Hepatocyte (in vitro differentiated cells): ENCODE data around the gene NR6A1. TPM values are rescaled to one million over a fixed set of nuclear protein-coding genes. Genes with fewer than 3 reads are reported as not detected.

Experiments used
- DNase-seq: peaks from one replicate; pipeline ENCODE4 v3.0.0-alpha.2; 2016; ENCODE audit warnings: low spot score
- H2AFZ ChIP-seq: fragments of 200-600 bp; sonication (generic); 2 replicates; pipeline ENCODE4 v1.6.0; 2016; ENCODE audit warnings: antibody characterized with exemption, mild to moderate bottlenecking
- H3K27ac ChIP-seq: fragments of 200-600 bp; sonication (generic); 2 replicates; pipeline ENCODE4 v1.5.1; 2016; ENCODE audit warnings: mild to moderate bottlenecking
- H3K27me3 ChIP-seq: fragments of 200-600 bp; sonication (generic); 2 replicates; pipeline ENCODE4 v1.6.1; 2016
- H3K36me3 ChIP-seq: fragments of 200-600 bp; sonication (generic); replicated peaks from 2 replicates; pipeline ENCODE4 v1.5.1; 2016; ENCODE audit warnings: low read depth; ENCODE audit not compliant: insufficient read depth
- H3K4me1 ChIP-seq: fragments of 200-600 bp; sonication (generic); 2 replicates; pipeline ENCODE4 v1.5.1; 2016; ENCODE audit warnings: mild to moderate bottlenecking, moderate library complexity; ENCODE audit not compliant: insufficient read depth
- H3K4me2 ChIP-seq: fragments of 200-600 bp; sonication (generic); 2 replicates; pipeline ENCODE4 v1.6.0; 2016
- H3K4me3 ChIP-seq: fragments of 200-600 bp; sonication (generic); 2 replicates; pipeline ENCODE4 v1.5.1; 2016; ENCODE audit warnings: mild to moderate bottlenecking
- H3K79me2 ChIP-seq: fragments of 200-600 bp; sonication (generic); 2 replicates; pipeline ENCODE4 v1.6.0; 2017; ENCODE audit warnings: mild to moderate bottlenecking
- H3K9me2 ChIP-seq: fragments of 200-600 bp; sonication (generic); replicated peaks from 2 replicates; pipeline ENCODE4 v1.6.0; 2017; ENCODE audit warnings: mild to moderate bottlenecking; ENCODE audit not compliant: insufficient read depth
- H3K9me3 ChIP-seq: fragments of 200-600 bp; sonication (generic); 2 replicates; pipeline ENCODE4 v1.5.1; 2016; ENCODE audit warnings: low read depth, mild to moderate bottlenecking
- H4K20me1 ChIP-seq: fragments of 200-600 bp; sonication (generic); 2 replicates; pipeline ENCODE4 v1.6.0; 2016; ENCODE audit warnings: mild to moderate bottlenecking; ENCODE audit not compliant: insufficient read depth, poor library complexity, severe bottlenecking
- EZH2 ChIP-seq: fragments of 200-600 bp; sonication (generic); IDR thresholded peaks from 2 replicates; pipeline ENCODE4 v1.6.1; 2016; ENCODE audit warnings: antibody characterized with exemption, mild to moderate bottlenecking, borderline replicate concordance
- EZH2phosphoT487 ChIP-seq: fragments of 200-600 bp; sonication (generic); IDR thresholded peaks from one replicate; pipeline ENCODE4 v1.6.1; 2018; ENCODE audit warnings: antibody characterized with exemption, mild to moderate bottlenecking, low read depth, moderate library complexity; ENCODE audit not compliant: unreplicated experiment, severe bottlenecking
- WGBS: methylation state at CpG from one replicate; pipeline ENCODE4 v1.1.6; 2016; ENCODE audit warnings: low lambda C conversion rate; ENCODE audit errors: missing lambda C conversion rate; 5-methylcytosine and 5-hydroxymethylcytosine counted together
- polyA plus RNA-seq: library from polyadenylated mRNA; unstranded; fragments of >200 nt; fragmentation: Nextera tagmentation; extraction: Ambion mirVana; gene quantifications from 2 replicates; pipeline ENCODE4 v1.2.1, GENCODE V29; 2016
- total RNA-seq: library from RNA; depleted of rRNA; stranded (reverse); fragments of >200 nt; gene quantifications from 2 replicates; pipeline ENCODE4 v1.2.3, GENCODE V29; 2014
- TF ChIP-seq, protein P1 (sequence below): fragments of 200-600 bp; sonication (generic); IDR thresholded peaks from 2 replicates; pipeline ENCODE4 v1.5.1; 2016; ENCODE audit warnings: antibody characterized with exemption, mild to moderate bottlenecking; ENCODE audit not compliant: poor library complexity

The NR6A1 gene
- total and polyA plus RNA-seq, 2 experiments from 2014 or later, result 1.2 to 4.0 TPM

DNA sequence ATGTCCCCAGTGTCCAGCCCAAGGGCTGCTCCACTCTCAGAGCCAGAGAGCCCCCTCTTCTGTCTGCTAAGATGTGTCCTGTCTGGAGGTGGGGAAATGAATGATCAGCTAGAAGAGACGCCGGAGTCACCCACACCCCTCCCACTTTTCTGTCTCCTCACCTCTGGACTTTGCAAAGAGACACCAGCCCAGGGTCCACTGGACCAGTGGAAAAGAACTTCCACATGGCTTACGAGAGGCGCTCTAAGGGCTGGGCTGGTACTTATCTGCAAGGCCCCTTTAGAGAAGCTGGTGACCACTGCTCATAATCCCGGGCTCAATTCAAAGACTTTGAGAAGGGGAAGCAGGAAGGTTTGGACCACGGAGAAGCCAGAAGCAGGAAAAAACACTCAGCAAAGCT, 273.1 kb downstream of the NR6A1 start:
- Histone ChIP-seq H3K36me3 (no peaks in the 10 kb centered on the region), H3K79me2 (no peaks in the 10 kb centered on the region), H3K27me3 (peaks cover 38% of the 10 kb centered on the region), H4K20me1 (no peaks in the 10 kb centered on the region), H3K27ac (no peak overlapping the region), H3K9me2 (no peaks in the 10 kb centered on the region), H3K9me3 (no peaks in the 10 kb centered on the region), H3K4me3 (no peak overlapping the region), H3K4me1 (no peaks in the 10 kb centered on the region), H3K4me2 (no peak overlapping the region), H2AFZ (no peak overlapping the region)
- TF ChIP-seq EZH2phosphoT487 (no peak), EZH2 (no peak)
- TF ChIP-seq, protein P1, sequence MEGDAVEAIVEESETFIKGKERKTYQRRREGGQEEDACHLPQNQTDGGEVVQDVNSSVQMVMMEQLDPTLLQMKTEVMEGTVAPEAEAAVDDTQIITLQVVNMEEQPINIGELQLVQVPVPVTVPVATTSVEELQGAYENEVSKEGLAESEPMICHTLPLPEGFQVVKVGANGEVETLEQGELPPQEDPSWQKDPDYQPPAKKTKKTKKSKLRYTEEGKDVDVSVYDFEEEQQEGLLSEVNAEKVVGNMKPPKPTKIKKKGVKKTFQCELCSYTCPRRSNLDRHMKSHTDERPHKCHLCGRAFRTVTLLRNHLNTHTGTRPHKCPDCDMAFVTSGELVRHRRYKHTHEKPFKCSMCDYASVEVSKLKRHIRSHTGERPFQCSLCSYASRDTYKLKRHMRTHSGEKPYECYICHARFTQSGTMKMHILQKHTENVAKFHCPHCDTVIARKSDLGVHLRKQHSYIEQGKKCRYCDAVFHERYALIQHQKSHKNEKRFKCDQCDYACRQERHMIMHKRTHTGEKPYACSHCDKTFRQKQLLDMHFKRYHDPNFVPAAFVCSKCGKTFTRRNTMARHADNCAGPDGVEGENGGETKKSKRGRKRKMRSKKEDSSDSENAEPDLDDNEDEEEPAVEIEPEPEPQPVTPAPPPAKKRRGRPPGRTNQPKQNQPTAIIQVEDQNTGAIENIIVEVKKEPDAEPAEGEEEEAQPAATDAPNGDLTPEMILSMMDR, result no peak
- no peak for DNase-seq
- WGBS, result 69% methylated on average over 6 of the region's 6 CpGs

DNA sequence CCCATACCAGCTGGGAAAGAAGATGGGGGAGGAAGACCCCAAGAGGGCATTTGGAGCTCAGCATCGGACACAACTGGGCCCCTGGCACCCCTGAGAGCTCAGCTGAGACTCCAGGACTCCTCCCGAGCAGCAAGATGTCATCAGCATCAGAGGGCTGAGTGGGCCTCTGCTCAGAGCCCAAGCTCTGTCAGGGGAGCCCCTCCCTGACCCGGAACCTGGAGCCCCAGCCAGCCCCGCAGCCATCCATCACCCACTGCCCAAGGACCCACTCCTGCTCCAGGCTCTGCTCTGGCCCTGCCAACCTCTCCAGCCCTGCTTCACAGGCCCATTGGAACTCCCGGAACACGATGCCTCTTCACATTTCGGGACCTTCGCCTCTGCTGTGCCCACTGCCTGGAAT, 273.7 kb downstream of the NR6A1 start:
- no peak for TF ChIP-seq EZH2phosphoT487
- TF ChIP-seq EZH2, result no peak
- TF ChIP-seq, protein P1, result no peak
- H3K9me3 ChIP-seq, result no peaks in the 10 kb centered on the region
- WGBS, result 89% methylated on average over 8 of the region's 8 CpGs
- H3K9me2 ChIP-seq, result no peaks in the 10 kb centered on the region
- no peak overlapping the region for H2AFZ ChIP-seq
- no peak overlapping the region for H3K4me3 ChIP-seq
- H3K36me3 ChIP-seq, result no peaks in the 10 kb centered on the region
- H3K27ac ChIP-seq, result no peak overlapping the region
- no peak for DNase-seq
- no peaks in the 10 kb centered on the region for H3K4me1 ChIP-seq
- H3K79me2 ChIP-seq, result no peaks in the 10 kb centered on the region
- no peaks in the 10 kb centered on the region for H4K20me1 ChIP-seq
- H3K27me3 ChIP-seq, result peaks cover 32% of the 10 kb centered on the region
- H3K4me2 ChIP-seq, result no peak overlapping the region

DNA sequence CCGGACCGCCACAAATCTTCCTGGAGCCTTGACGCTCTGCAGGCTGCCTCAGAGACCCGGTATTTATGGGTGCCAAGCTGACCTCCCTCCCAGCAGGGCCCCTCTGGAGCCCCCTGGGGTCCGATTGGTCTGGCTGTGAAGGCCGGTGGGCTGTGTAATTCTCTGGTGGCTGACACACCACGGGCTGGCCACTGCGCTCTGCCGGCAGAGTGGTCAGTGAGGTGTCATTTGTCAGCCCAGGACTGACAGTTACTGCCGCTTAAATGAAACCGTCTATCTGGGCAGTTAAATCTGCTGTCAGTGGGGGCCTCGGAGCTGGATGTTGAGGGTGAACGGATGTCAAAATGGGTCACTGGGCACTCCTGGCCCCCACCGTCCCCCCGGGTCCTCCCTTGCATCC, 274.6 kb downstream of the NR6A1 start:
- DNase-seq, result no peak
- no peaks in the 10 kb centered on the region for H3K36me3 ChIP-seq
- no peak overlapping the region for H2AFZ ChIP-seq
- H3K9me2 ChIP-seq, result no peaks in the 10 kb centered on the region
- no peak overlapping the region for H3K27ac ChIP-seq
- no peak overlapping the region for H3K4me3 ChIP-seq
- WGBS, result 46% methylated on average over 14 of the region's 15 CpGs
- no peaks in the 10 kb centered on the region for H3K4me1 ChIP-seq
- H4K20me1 ChIP-seq, result no peaks in the 10 kb centered on the region
- H3K4me2 ChIP-seq, result no peak overlapping the region
- no peak for TF ChIP-seq EZH2phosphoT487
- TF ChIP-seq, protein P1, result no peak
- TF ChIP-seq EZH2, result no peak
- H3K27me3 ChIP-seq, result peaks cover 23% of the 10 kb centered on the region
- no peaks in the 10 kb centered on the region for H3K9me3 ChIP-seq
- H3K79me2 ChIP-seq, result no peaks in the 10 kb centered on the region

DNA sequence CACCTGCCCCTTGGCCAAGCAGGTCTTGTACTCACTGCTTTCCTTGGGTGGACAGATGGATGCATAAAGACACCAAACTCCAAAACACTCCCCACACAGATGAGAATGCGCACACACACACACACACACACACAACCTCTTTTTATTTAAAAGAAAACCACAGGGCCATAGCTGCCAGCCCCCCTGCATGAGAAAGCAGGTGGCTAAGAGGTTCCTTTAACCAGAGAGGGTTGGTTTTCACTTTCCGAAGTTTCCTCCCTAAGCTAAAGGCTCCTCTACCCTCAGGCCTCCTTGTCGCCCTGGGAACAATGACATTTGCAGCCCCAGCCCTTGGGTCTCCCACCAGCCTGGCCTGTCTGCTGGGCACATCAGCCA, 275.0 kb downstream of the NR6A1 start:
- H4K20me1 ChIP-seq, result no peaks in the 10 kb centered on the region
- WGBS, result 73% methylated on average over 3 of the region's 3 CpGs
- peaks cover 19% of the 10 kb centered on the region for H3K27me3 ChIP-seq
- TF ChIP-seq EZH2phosphoT487, result no peak
- no peak for TF ChIP-seq EZH2
- TF ChIP-seq, protein P1, result no peak
- no peaks in the 10 kb centered on the region for H3K4me1 ChIP-seq
- no peaks in the 10 kb centered on the region for H3K79me2 ChIP-seq
- H3K9me2 ChIP-seq, result no peaks in the 10 kb centered on the region
- H2AFZ ChIP-seq, result no peak overlapping the region
- no peak for DNase-seq
- H3K27ac ChIP-seq, result no peak overlapping the region
- no peaks in the 10 kb centered on the region for H3K9me3 ChIP-seq
- no peak overlapping the region for H3K4me3 ChIP-seq
- no peak overlapping the region for H3K4me2 ChIP-seq
- no peaks in the 10 kb centered on the region for H3K36me3 ChIP-seq
